Stimulated activated CD8-positive, alpha-beta memory T cell treated with anti-CD3 and anti-CD28 coated beads, Interleukin-15, amount 100 ng/mL, for 48 hours (primary cell): ENCODE measurements around the gene HDHD3.
"Not testable (repeated sequence)": the region's sequence is repeated elsewhere in the genome, so short reads cannot be mapped to it uniquely, and the experiment has no call there.

Experiments
- DNase-seq, 2 donors: peaks; one replicate each; pipeline ENCODE4 v3.0.0-alpha.2; 2020; ENCODE audit warnings: low read depth in 2 of 2

Gene HDHD3

GRCh38 chr9:113376634-113377567 is at the start of gene HDHD3:
TSS of gene HDHD3 (minus strand) at chr9:113376986. CDS start at chr9:113374354, 2,632 bp downstream.
- peak; percentile 67 to 79 for DNase-seq

GRCh38 chr9:113425072-113425471 is 48.3 kb upstream of the HDHD3 start:
- DNase-seq: no peak

GRCh38 chr9:113421726-113422125 is 44.9 kb upstream of the HDHD3 start:
- no peak for DNase-seq

GRCh38 chr9:113417370-113417769 is 40.6 kb upstream of the HDHD3 start:
- DNase-seq: no peak

- no peak for DNase-seq
These were observed 39.4 kb upstream of the HDHD3 start for GRCh38 chr9:113416149-113416721.

GRCh38 chr9:113410207-113410864 is 33.5 kb upstream of the HDHD3 start, which contains the start of the genes C9orf43 and POLE3:
TSS of gene C9orf43 (plus strand) at chr9:113410747. CDS start at chr9:113413494, 2,747 bp downstream.
TSS of gene POLE3 (minus strand) at chr9:113410675. CDS start at chr9:113410293, 382 bp downstream.
- peak; percentile 91 to 94 for DNase-seq

GRCh38 chr9:113409883-113410206 is 33.1 kb upstream of the HDHD3 start:
- no peak for DNase-seq

- DNase-seq: no peak
These were observed 32.7 kb upstream of the HDHD3 start for GRCh38 chr9:113409481-113409880.

GRCh38 chr9:113406873-113407511 is 30.2 kb upstream of the HDHD3 start:
- DNase-seq: peak; percentile 19 to 33

- not testable (repeated sequence) for DNase-seq
These were observed 29.6 kb upstream of the HDHD3 start for GRCh38 chr9:113406353-113406752.

GRCh38 chr9:113403646-113404045 is 26.9 kb upstream of the HDHD3 start:
- no peak for DNase-seq

- peak; percentile 99 for DNase-seq
These were observed 24.4 kb upstream of the HDHD3 start, which contains the start of gene ALAD for GRCh38 chr9:113401027-113401792. TSS of gene ALAD (minus strand) at chr9:113401284. CDS start at chr9:113393559, 7,725 bp downstream.

- DNase-seq: no peak
These were observed 22.9 kb upstream of the HDHD3 start for GRCh38 chr9:113399646-113400200.

GRCh38 chr9:113398796-113399195 is 22.0 kb upstream of the HDHD3 start:
- DNase-seq: no peak

GRCh38 chr9:113397203-113397631 is 20.4 kb upstream of the HDHD3 start:
- no peak for DNase-seq

GRCh38 chr9:113395000-113395861 is 18.4 kb upstream of the HDHD3 start:
- no peak for DNase-seq

GRCh38 chr9:113393281-113393680 is 16.5 kb upstream of the HDHD3 start:
- no peak for DNase-seq

GRCh38 chr9:113391917-113392316 is 15.1 kb upstream of the HDHD3 start:
- DNase-seq: no peak

- no peak for DNase-seq
These were observed 13.6 kb upstream of the HDHD3 start for GRCh38 chr9:113390192-113390960.
